ENCODE results near the gene ALPP.

ALPP gene

GRCh38 chr2:232431705-232432590, 53.4 kb downstream of the ALPP start (continued):
- TF ChIP-seq ZBTB10 (tag by site-specific recombination; IDR thresholded peaks at IDR 0.05) (no peak), ZNF624 (tag by site-specific recombination; IDR thresholded peaks at IDR 0.05) (no peak), BCL11A (tag by site-specific recombination; IDR thresholded peaks at IDR 0.05; ENCODE audit: low read depth) (no peak), PRDM2 (tag by site-specific recombination; IDR thresholded peaks at IDR 0.05; ENCODE audit: borderline replicate concordance) (no peak), RBAK (tag by site-specific recombination; IDR thresholded peaks at IDR 0.05) (no peak), ZNF350 (tag by site-specific recombination; IDR thresholded peaks at IDR 0.05) (no peak), TRIM28 (IDR thresholded peaks at IDR 0.05; ENCODE audit: borderline replicate concordance, low read length) (no peak), ZBTB20 (tag by site-specific recombination; IDR thresholded peaks at IDR 0.05) (no peak), ZNF19 (tag by site-specific recombination; IDR thresholded peaks at IDR 0.05; ENCODE audit: low read depth) (no peak), ZNF138 (tag by site-specific recombination; IDR thresholded peaks at IDR 0.05; ENCODE audit: borderline replicate concordance) (no peak), ATF2 (tag by site-specific recombination; IDR thresholded peaks at IDR 0.05; ENCODE audit: low read depth) (no peak)

Data from HEK293 (cell line).